Mesenchymal stem cell (in vitro differentiated cells and primary cell): ENCODE results near the gene PVALB.
A peak's percentile ranks its signal among the peaks of the same experiment; 100 is the strongest.

Experiments
- DNase-seq: peaks from one replicate; pipeline ENCODE4 v3.0.0-alpha.2; 2013
- H2AFZ ChIP-seq: one replicate; pipeline ENCODE4 v1.6.1; 2013; ENCODE audit warnings: low read depth, mild to moderate bottlenecking, control low read depth, inconsistent platforms, low read length, moderate library complexity
- H2AK5ac ChIP-seq: 2 replicates; pipeline ENCODE4 v1.6.1; 2013; ENCODE audit warnings: low read length, moderate library complexity, mild to moderate bottlenecking, inconsistent platforms; ENCODE audit not compliant: severe bottlenecking
- H2BK120ac ChIP-seq: one replicate; pipeline ENCODE4 v1.6.1; 2013; ENCODE audit warnings: low read depth, mild to moderate bottlenecking, inconsistent platforms, low read length, moderate library complexity
- H2BK12ac ChIP-seq, 2 experiments: one replicate each; pipeline ENCODE4 v1.6.1; 2013; ENCODE audit warnings: inconsistent platforms in 2 of 2, low read length in 2 of 2, mild to moderate bottlenecking in 2 of 2, moderate library complexity in 2 of 2, control low read depth in 1 of 2
- H2BK15ac ChIP-seq: one replicate; pipeline ENCODE4 v1.6.1; 2013; ENCODE audit warnings: mild to moderate bottlenecking, low read depth, inconsistent platforms; ENCODE audit not compliant: poor library complexity, severe bottlenecking
- H2BK5ac ChIP-seq: 2 replicates; pipeline ENCODE4 v1.6.1; 2013; ENCODE audit warnings: low read depth, mild to moderate bottlenecking, low read length, control low read depth, inconsistent platforms; ENCODE audit not compliant: poor library complexity, severe bottlenecking
- H3K14ac ChIP-seq, 2 experiments: one replicate each; pipeline ENCODE4 v1.6.1; 2013; ENCODE audit warnings: inconsistent platforms in 2 of 2, low read length in 2 of 2, control low read depth in 1 of 2, mild to moderate bottlenecking in 1 of 2, moderate library complexity in 1 of 2
- H3K18ac ChIP-seq, 2 experiments: one replicate each; pipeline ENCODE4 v1.6.1; 2013; ENCODE audit warnings: inconsistent platforms in 2 of 2, low read length in 2 of 2, control low read depth in 1 of 2, low read depth in 1 of 2, mild to moderate bottlenecking in 1 of 2
- H3K23ac ChIP-seq, 2 experiments: one replicate each; pipeline ENCODE4 v1.6.1; 2013; ENCODE audit warnings: inconsistent platforms in 2 of 2, low read length in 2 of 2, mild to moderate bottlenecking in 2 of 2, moderate library complexity in 2 of 2, control low read depth in 1 of 2
- H3K27ac ChIP-seq: 2 replicates; pipeline ENCODE4 v1.5.1; 2013; ENCODE audit warnings: mild to moderate bottlenecking, moderate library complexity, low read length, control low read depth, inconsistent platforms; ENCODE audit not compliant: poor library complexity, severe bottlenecking
- H3K27me3 ChIP-seq, 2 experiments: 2 replicates each; pipeline versions ENCODE4 v1.6.1 to v1.7.0; 2013; ENCODE audit warnings: low read length in 2 of 2, mild to moderate bottlenecking in 2 of 2, moderate library complexity in 2 of 2, control low read depth in 1 of 2, inconsistent platforms in 1 of 2; ENCODE audit not compliant: control insufficient read depth in 1 of 2, insufficient read depth in 1 of 2
- H3K36me3 ChIP-seq, 2 experiments: 2 replicates each; pipeline versions ENCODE4 v1.6.1 to v1.7.0; 2013; ENCODE audit warnings: low read length in 2 of 2, control low read depth in 1 of 2, inconsistent platforms in 1 of 2, low read depth in 1 of 2, mild to moderate bottlenecking in 1 of 2; ENCODE audit not compliant: insufficient read depth in 2 of 2, control insufficient read depth in 1 of 2
- H3K4ac ChIP-seq, 2 experiments: one replicate each; pipeline ENCODE4 v1.6.1; 2013; ENCODE audit warnings: inconsistent platforms in 2 of 2, low read length in 2 of 2, mild to moderate bottlenecking in 2 of 2, moderate library complexity in 2 of 2, control low read depth in 1 of 2, low read depth in 1 of 2
- H3K4me1 ChIP-seq: 2 replicates; pipeline ENCODE4 v1.6.1; 2013; ENCODE audit warnings: low read depth, low read length, control low read depth; ENCODE audit not compliant: control insufficient read depth, insufficient read depth
- H3K4me2 ChIP-seq: 2 replicates; pipeline ENCODE4 v1.6.1; 2013; ENCODE audit warnings: low read length, mild to moderate bottlenecking, inconsistent platforms; ENCODE audit not compliant: poor library complexity, severe bottlenecking
- H3K4me3 ChIP-seq, 2 experiments: 2 replicates each; pipeline versions ENCODE4 v1.5.1 to v1.7.0; 2013; ENCODE audit warnings: low read length in 2 of 2, mild to moderate bottlenecking in 2 of 2, control low read depth in 1 of 2, low read depth in 1 of 2; ENCODE audit not compliant: insufficient read depth in 1 of 2
- H3K79me1 ChIP-seq: replicated peaks from 2 replicates; pipeline ENCODE4 v1.6.1; 2013; ENCODE audit warnings: mild to moderate bottlenecking, control low read depth, low read length, inconsistent platforms; ENCODE audit not compliant: poor library complexity, severe bottlenecking
- H3K9ac ChIP-seq: 2 replicates; pipeline ENCODE4 v1.7.0; 2013; ENCODE audit warnings: mild to moderate bottlenecking, low read length, moderate library complexity
- H3K9me3 ChIP-seq: 2 replicates; pipeline ENCODE4 v1.7.0; 2013; ENCODE audit warnings: mild to moderate bottlenecking, low read length; ENCODE audit not compliant: control insufficient read depth
- H4K8ac ChIP-seq: one replicate; pipeline ENCODE4 v1.6.1; 2013; ENCODE audit warnings: inconsistent platforms, mild to moderate bottlenecking, low read length, moderate library complexity
- H4K91ac ChIP-seq: one replicate; pipeline ENCODE4 v1.6.1; 2013; ENCODE audit warnings: mild to moderate bottlenecking, low read length, inconsistent platforms
- WGBS: methylation state at CpG from one replicate; pipeline ENCODE4 v1.1.7; 2013; ENCODE audit warnings: mixed read lengths; 5-methylcytosine and 5-hydroxymethylcytosine counted together

Gene PVALB

DNA sequence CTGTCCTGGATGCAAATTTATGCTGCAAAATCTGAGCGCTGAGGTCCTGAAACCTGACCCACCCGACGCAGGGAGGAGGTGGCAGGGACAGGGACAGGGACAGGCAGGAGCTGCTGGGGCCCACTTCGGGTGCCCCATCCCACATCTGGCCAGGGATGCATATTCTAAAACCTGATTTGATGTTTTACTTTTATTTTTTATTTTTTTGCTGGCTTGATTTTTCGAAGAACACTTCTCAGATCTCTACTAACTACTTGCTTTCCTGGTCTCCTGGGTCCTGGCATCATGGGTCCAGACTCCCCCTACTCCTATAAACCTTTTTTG, 652 bp upstream of the PVALB start:
- no peak overlapping the region for H4K91ac ChIP-seq
- no peak overlapping the region for H3K4me3 ChIP-seq
- no peak overlapping the region for H2BK120ac ChIP-seq
- H3K36me3 ChIP-seq = no peaks in the 10 kb centered on the region
- no peak overlapping the region for H2AFZ ChIP-seq
- H3K27ac ChIP-seq = no peak overlapping the region
- no peak overlapping the region for H2BK15ac ChIP-seq
- no peak overlapping the region for H2AK5ac ChIP-seq
- H3K9ac ChIP-seq = no peak overlapping the region
- peaks cover 26% of the 10 kb centered on the region for H3K4me1 ChIP-seq
- DNase-seq = no peak
- H3K4me2 ChIP-seq = no peak overlapping the region
- no peaks in the 10 kb centered on the region for H3K9me3 ChIP-seq
- 15% methylated on average over 4 of the region's 5 CpGs for WGBS
- no peaks in the 10 kb centered on the region for H3K79me1 ChIP-seq
- no peak overlapping the region for H4K8ac ChIP-seq
- H3K23ac ChIP-seq = no peak overlapping the region
- no peak overlapping the region for H3K4ac ChIP-seq
- no peak overlapping the region for H3K14ac ChIP-seq
- no peak overlapping the region for H3K18ac ChIP-seq
- H2BK12ac ChIP-seq = no peak overlapping the region
- H2BK5ac ChIP-seq = no peak overlapping the region
- H3K27me3 ChIP-seq = peaks cover 93 to 99% of the 10 kb centered on the region in 2 experiments

DNA sequence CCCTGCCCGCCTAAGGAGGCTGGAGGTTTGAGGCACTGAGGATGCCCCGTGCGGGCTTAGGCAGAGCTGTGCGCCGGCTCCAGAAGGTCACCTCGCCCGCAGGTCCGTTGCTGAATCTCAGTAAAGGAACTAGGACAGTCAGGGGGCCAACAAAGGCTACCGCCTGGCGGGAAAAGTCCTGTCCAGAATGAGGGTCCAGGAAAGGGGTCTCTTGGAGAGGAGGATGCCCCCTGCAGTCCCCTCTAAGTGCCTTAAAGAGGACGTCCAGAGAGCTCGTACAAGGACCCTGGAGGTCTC, 548 bp downstream of the PVALB start:
- Histone ChIP-seq H4K8ac (no peak overlapping the region), H3K23ac (no peak overlapping the region), H2BK120ac (no peak overlapping the region), H3K27me3 (peaks cover 85 to 98% of the 10 kb centered on the region in 2 experiments), H2BK12ac (no peak overlapping the region), H3K4ac (no peak overlapping the region), H3K14ac (no peak overlapping the region), H3K79me1 (no peaks in the 10 kb centered on the region), H3K9ac (no peak overlapping the region), H3K18ac (no peak overlapping the region), H4K91ac (no peak overlapping the region), H3K36me3 (no peaks in the 10 kb centered on the region), H3K4me1 (peaks cover 23% of the 10 kb centered on the region), H2BK15ac (no peak overlapping the region), H2AK5ac (no peak overlapping the region), H3K9me3 (no peaks in the 10 kb centered on the region), H3K27ac (no peak overlapping the region), H3K4me3 (no peak overlapping the region), H2AFZ (no peak overlapping the region), H2BK5ac (no peak overlapping the region), H3K4me2 (no peak overlapping the region)
- 4% methylated on average over 12 of the region's 12 CpGs for WGBS
- DNase-seq = no peak

DNA sequence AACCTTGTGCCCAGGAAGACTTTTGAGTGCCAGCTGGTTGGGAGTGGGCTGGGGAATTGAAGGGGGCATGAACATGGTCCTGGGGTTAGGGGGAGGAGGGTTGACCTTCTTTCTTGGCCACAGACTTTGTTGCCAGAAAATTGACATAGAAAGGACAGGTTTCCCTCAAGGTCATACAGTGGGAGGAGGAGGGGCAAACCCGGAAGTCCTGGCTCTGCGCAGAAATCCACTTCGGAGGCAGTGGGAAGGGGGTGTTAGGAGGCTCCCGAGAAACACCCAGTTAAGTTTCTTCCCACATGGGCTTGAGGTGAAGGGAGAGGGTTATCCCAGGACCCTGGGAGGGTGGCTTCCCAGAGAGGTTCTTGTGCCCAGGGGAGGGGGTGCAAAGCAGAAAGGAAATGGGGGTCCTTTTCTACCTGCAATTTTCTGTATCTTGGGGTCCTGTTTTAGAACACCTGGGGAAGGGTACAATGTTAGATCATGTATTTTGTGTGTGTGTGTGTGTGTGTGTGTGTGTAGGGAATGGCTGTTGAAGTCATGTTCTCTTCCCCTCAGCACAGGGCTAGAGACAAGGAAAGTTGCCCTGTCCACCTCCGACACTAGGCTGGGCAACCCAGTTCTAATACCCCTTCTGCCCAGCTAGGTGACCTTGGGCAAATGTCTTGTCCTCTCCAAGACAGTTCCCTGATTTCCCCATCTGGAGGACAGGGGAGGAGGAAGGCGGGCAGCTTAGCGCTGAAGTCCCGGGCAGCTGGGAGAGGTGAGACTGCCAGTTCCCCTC, 1.1 kb downstream of the PVALB start:
- Histone ChIP-seq H4K91ac (no peak overlapping the region), H3K4ac (no peak overlapping the region), H3K4me3 (no peak overlapping the region), H3K36me3 (no peaks in the 10 kb centered on the region), H2AK5ac (no peak overlapping the region), H3K27ac (no peak overlapping the region), H3K14ac (no peak overlapping the region), H2BK15ac (peak overlapping the region; percentile 31), H3K27me3 (peaks cover 80 to 94% of the 10 kb centered on the region in 2 experiments), H3K4me2 (no peak overlapping the region), H3K23ac (no peak overlapping the region), H3K9ac (no peak overlapping the region), H3K4me1 (peaks cover 23% of the 10 kb centered on the region), H3K9me3 (no peaks in the 10 kb centered on the region), H4K8ac (no peak overlapping the region), H2BK5ac (no peak overlapping the region), H2AFZ (no peak overlapping the region), H3K18ac (no peak overlapping the region), H2BK120ac (no peak overlapping the region), H3K79me1 (no peaks in the 10 kb centered on the region), H2BK12ac (no peak overlapping the region)
- DNase-seq = no peak
- WGBS = 45% methylated on average over 8 of the region's 8 CpGs

DNA sequence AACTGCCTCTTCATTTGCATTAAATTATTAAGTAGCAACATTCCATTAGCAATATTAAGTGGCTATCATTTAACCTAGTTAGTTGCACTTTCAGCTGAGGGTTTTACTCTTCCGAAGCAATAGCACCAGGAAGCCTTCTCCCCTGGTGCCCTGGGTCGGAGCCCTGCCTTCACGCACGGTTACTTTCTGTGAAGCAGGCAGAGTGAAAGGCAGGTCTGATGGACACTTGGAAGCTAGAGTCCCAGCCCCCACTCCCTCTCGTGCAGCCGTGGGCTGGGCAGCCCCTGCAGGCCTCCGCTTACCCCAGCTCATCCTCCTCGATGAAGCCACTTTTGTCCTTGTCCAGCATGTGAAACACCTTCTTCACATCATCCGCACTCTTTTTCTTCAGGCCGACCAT, 2.0 kb downstream of the PVALB start:
- Histone ChIP-seq H3K18ac (no peak overlapping the region), H2AFZ (no peak overlapping the region), H2BK5ac (no peak overlapping the region), H3K14ac (no peak overlapping the region), H2BK15ac (no peak overlapping the region), H2BK12ac (no peak overlapping the region), H3K9me3 (no peaks in the 10 kb centered on the region), H3K4me2 (no peak overlapping the region), H3K27me3 (peaks cover 77 to 92% of the 10 kb centered on the region in 2 experiments), H4K91ac (no peak overlapping the region), H3K79me1 (no peaks in the 10 kb centered on the region), H4K8ac (no peak overlapping the region), H3K27ac (no peak overlapping the region), H3K4ac (no peak overlapping the region), H3K4me1 (peaks cover 23% of the 10 kb centered on the region), H2AK5ac (no peak overlapping the region), H3K9ac (no peak overlapping the region), H3K36me3 (no peaks in the 10 kb centered on the region), H3K4me3 (no peak overlapping the region), H3K23ac (no peak overlapping the region), H2BK120ac (no peak overlapping the region)
- 61% methylated on average over 9 of the region's 10 CpGs for WGBS
- DNase-seq = no peak
